ENCODE data around the gene TMEM269. TPM values are rescaled to one million over a fixed set of nuclear protein-coding genes. Genes with fewer than 3 reads are reported as not detected.

The TMEM269 gene
- total and polyA plus RNA-seq, 2 experiments from 2014 or later, result not detected

DNA sequence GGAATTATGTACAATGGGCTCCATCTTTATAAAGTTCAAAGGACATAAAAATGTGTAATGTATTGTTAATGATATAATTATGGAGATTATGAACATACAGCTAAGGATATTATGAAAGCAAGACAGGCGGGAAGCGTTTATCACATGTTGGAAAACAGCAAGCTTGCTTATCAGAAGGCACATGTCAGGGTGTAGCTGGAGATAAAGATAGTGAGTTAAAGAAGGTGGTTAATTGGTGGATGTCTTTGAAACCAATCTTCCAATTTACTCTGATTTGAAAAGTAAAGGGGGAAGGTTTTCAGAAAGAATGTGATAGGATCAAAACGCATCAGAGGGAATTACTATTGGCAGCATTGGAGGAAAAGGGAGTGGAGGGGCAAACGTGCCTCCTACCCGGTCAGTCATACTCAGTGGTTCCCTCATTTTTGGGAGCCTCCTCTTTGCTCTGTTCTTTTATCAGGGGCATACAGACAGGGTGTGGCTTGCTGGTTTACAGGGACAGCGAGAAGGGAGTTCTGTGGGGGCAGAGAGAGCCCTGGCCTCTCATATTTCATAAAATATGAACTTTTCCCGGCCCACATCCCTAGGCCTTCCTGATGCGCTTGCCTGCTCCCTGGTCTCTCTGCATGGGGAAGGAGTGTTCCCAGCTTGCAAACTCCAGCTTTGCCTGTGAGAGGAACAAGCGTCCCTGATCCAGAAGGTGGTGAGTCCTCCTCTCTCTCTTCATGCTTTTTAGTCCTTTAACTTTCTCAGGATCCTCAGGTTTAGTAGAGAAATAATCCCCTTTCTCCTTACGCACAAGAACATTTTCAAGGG is 40.5 kb downstream of the TMEM269 start:
- WGBS, 2 experiments (ENCODE audit: low coverage in 1 of 2, low lambda C conversion rate in 2 of 2, missing lambda C conversion rate in 2 of 2), result 82 to 85% methylated on average over 10 of the region's 10 CpGs
- Histone ChIP-seq H3K9ac (no peak overlapping the region), H3K79me2 (ENCODE audit: insufficient read depth) (peaks cover 15% of the 10 kb centered on the region), H3K4me2 (ENCODE audit: unreplicated experiment) (no peak overlapping the region), H3K9me3 (ENCODE audit: low read depth) (no peaks in the 10 kb centered on the region), H4K20me1 (ENCODE audit: insufficient read depth) (no peaks in the 10 kb centered on the region), H2AFZ (no peak overlapping the region), H3K9me2 (ENCODE audit: insufficient read depth) (no peaks in the 10 kb centered on the region), H3K27me3 (replicated peaks; ENCODE audit: insufficient read depth) (no peaks in the 10 kb centered on the region), H3K27ac (no peak overlapping the region), H3K4me1 (ENCODE audit: insufficient read depth) (peaks cover 13% of the 10 kb centered on the region), H3K36me3 (ENCODE audit: low read depth) (no peaks in the 10 kb centered on the region), H3F3A (ENCODE audit: insufficient read depth) (peaks cover 17% of the 10 kb centered on the region), H3K4me3 (no peak overlapping the region)
- DNase-seq, result no peak
- in situ Hi-C loops (cut with MboI), result no loop called here
- TF ChIP-seq EZH2phosphoT487 (IDR thresholded peaks at IDR 0.05; ENCODE audit: insufficient read depth, low read depth) (no peak), EZH2 (IDR thresholded peaks at IDR 0.05; ENCODE audit: insufficient read depth, poor library complexity, severe bottlenecking) (no peak)

DNA sequence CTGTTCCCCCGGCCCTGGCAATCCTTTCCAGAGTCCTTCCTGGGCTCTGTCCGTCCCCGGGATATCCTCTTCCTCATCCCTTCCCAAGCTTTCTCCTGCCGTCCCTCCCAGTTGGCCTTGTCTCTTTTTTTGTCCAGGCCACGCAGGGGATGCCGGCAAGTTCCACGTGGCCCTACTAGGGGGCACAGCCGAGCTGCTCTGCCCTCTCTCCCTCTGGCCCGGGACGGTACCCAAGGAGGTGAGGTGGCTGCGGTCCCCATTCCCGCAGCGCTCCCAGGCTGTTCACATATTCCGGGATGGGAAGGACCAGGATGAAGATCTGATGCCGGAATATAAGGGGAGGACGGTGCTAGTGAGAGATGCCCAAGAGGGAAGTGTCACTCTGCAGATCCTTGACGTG is 45.8 kb downstream of the TMEM269 start:
- Histone ChIP-seq H3K4me1 (ENCODE audit: insufficient read depth) (no peaks in the 10 kb centered on the region), H3K9ac (no peak overlapping the region), H2AFZ (no peak overlapping the region), H3K36me3 (ENCODE audit: low read depth) (peaks cover 13% of the 10 kb centered on the region; the same call in 1 of the 2 replicates), H3K27ac (no peak overlapping the region), H3K27me3 (replicated peaks; ENCODE audit: insufficient read depth) (no peaks in the 10 kb centered on the region), H3K4me3 (no peak overlapping the region), H3K9me3 (ENCODE audit: low read depth) (no peaks in the 10 kb centered on the region), H3K79me2 (ENCODE audit: insufficient read depth) (no peaks in the 10 kb centered on the region), H4K20me1 (ENCODE audit: insufficient read depth) (no peaks in the 10 kb centered on the region), H3K9me2 (ENCODE audit: insufficient read depth) (no peaks in the 10 kb centered on the region), H3F3A (ENCODE audit: insufficient read depth) (no peaks in the 10 kb centered on the region), H3K4me2 (ENCODE audit: unreplicated experiment) (no peak overlapping the region)
- TF ChIP-seq EZH2 (IDR thresholded peaks at IDR 0.05; ENCODE audit: insufficient read depth, poor library complexity, severe bottlenecking), result no peak
- in situ Hi-C loops (cut with MboI), result no loop called here
- DNase-seq, result no peak
- WGBS, 2 experiments (ENCODE audit: low coverage in 1 of 2, low lambda C conversion rate in 2 of 2, missing lambda C conversion rate in 2 of 2), result 94% methylated on average over 17 of the region's 17 CpGs

DNA sequence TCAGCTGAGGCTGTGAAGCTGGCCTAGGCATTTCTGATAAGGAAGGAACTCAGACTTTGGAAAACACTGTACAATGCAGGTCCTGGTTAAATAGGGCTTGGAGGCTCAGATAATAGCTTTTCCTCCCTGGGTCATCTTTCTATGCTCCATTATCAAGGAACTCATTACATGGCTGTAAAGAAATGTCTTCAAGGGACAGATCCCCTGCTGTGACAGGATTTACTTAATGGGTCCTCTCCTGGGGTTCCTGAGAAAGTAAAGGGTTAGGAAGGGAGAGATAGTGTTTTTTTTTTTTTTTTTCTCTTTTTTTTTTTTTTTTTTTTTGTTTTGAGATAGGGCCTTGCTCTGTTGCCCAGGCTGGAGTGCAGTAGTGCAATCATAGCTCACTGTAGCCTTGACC is 46.5 kb downstream of the TMEM269 start:
- Histone ChIP-seq H3K27me3 (replicated peaks; ENCODE audit: insufficient read depth) (no peaks in the 10 kb centered on the region), H3K9me3 (ENCODE audit: low read depth) (no peaks in the 10 kb centered on the region), H2AFZ (no peak overlapping the region), H3K36me3 (ENCODE audit: low read depth) (peaks cover 13% of the 10 kb centered on the region; the same call in 1 of the 2 replicates), H4K20me1 (ENCODE audit: insufficient read depth) (no peaks in the 10 kb centered on the region), H3K4me2 (ENCODE audit: unreplicated experiment) (no peak overlapping the region), H3F3A (ENCODE audit: insufficient read depth) (no peaks in the 10 kb centered on the region), H3K9ac (no peak overlapping the region), H3K27ac (no peak overlapping the region), H3K4me1 (ENCODE audit: insufficient read depth) (no peaks in the 10 kb centered on the region), H3K4me3 (no peak overlapping the region), H3K9me2 (ENCODE audit: insufficient read depth) (no peaks in the 10 kb centered on the region), H3K79me2 (ENCODE audit: insufficient read depth) (no peaks in the 10 kb centered on the region)
- TF ChIP-seq EZH2phosphoT487 (IDR thresholded peaks at IDR 0.05; ENCODE audit: insufficient read depth, low read depth) (no peak), EZH2 (IDR thresholded peaks at IDR 0.05; ENCODE audit: insufficient read depth, poor library complexity, severe bottlenecking) (no peak)
- in situ Hi-C loops (cut with MboI), result no loop called here
- DNase-seq, result no peak

DNA sequence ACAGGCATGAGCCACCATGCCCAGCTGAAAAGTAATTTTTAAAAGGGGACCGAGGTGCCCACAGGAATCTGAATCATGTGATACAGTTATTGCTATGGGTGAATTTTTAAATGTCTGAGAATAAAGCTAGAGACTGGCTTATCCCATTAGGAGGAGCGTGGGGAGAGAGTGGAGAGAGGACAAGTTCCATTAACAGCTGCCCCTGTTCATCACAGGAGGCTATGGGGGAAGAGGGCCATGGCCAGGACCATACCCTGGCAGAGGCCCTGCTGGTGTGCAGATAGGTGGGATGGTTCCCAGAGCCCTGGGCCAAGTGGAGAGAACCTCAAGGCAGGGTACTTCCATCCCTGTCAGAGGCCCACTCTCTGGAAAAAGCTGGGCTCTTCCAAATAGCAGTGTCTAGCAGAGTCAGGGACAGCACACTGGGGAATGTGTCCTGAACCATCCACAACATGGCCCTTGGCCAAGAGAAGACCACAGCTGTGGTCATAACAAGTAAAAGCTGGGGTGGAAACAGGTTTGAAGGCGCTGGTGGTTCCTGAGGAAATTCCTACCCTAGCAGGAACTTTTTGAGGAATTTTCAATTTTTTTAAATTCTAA is 48.0 kb downstream of the TMEM269 start:
- Histone ChIP-seq H3K27ac (no peak overlapping the region), H3K36me3 (ENCODE audit: low read depth) (peaks cover 16% of the 10 kb centered on the region; the same call in 1 of the 2 replicates), H3K4me3 (no peak overlapping the region), H3K9ac (no peak overlapping the region), H3K4me1 (ENCODE audit: insufficient read depth) (no peaks in the 10 kb centered on the region), H2AFZ (no peak overlapping the region), H3K9me3 (ENCODE audit: low read depth) (no peaks in the 10 kb centered on the region), H3K27me3 (replicated peaks; ENCODE audit: insufficient read depth) (no peaks in the 10 kb centered on the region), H4K20me1 (ENCODE audit: insufficient read depth) (no peaks in the 10 kb centered on the region), H3K4me2 (ENCODE audit: unreplicated experiment) (no peak overlapping the region), H3K79me2 (ENCODE audit: insufficient read depth) (no peaks in the 10 kb centered on the region), H3F3A (ENCODE audit: insufficient read depth) (no peaks in the 10 kb centered on the region), H3K9me2 (ENCODE audit: insufficient read depth) (no peaks in the 10 kb centered on the region)
- in situ Hi-C loops (cut with MboI), result no loop called here
- no peak for DNase-seq
- no peak for TF ChIP-seq EZH2phosphoT487 (IDR thresholded peaks at IDR 0.05; ENCODE audit: insufficient read depth, low read depth)
- WGBS, 2 experiments (ENCODE audit: low coverage in 1 of 2, low lambda C conversion rate in 2 of 2, missing lambda C conversion rate in 2 of 2), result 85 to 88% methylated on average over 3 of the region's 3 CpGs
